Measurements from ENCODE around the gene CBLC. TPM values are rescaled to one million over a fixed set of nuclear protein-coding genes. Genes with fewer than 3 reads are reported as not detected.

Gene CBLC
- total RNA-seq, 8 experiments from 2014 or later, result not detected

- no peak for ATAC-seq (replicated peaks in 6 of 8)
- WGBS, 10 experiments, result no CpG with 5 or more reads among the region's 1 CpG
- Histone ChIP-seq H3K4me3 (peak overlapping the region in 4 of 5 donors; percentile 40 to 59 (median 49)), H3K27ac (no peak overlapping the region), H3K4me1 (replicated peaks in 1 of 2) (peaks cover 10 to 19% of the 10 kb centered on the region in 2 donors)
- in situ Hi-C loops (cut with MboI; ENCODE audit: low pct_unique_long_range_greater_than_20kb in 2 of 9, low sequenced_read_pairs in 9 of 9, unreplicated experiment in 9 of 9), result no loop called here
Observed at GRCh38 chr19:44749292-44749691, 28.4 kb upstream of the CBLC start.

GRCh38 chr19:44749994-44750393 lies 27.7 kb upstream of the CBLC start:
- no peak overlapping the region for H3K27ac ChIP-seq
- H3K4me3 ChIP-seq, result no peak overlapping the region
- in situ Hi-C loops (cut with MboI; ENCODE audit: low pct_unique_long_range_greater_than_20kb in 2 of 9, low sequenced_read_pairs in 9 of 9, unreplicated experiment in 9 of 9), result no loop called here
- no peak for ATAC-seq (replicated peaks in 6 of 8)
- 56 to 100% (median 90%) methylated on average over 1 to 7 of the region's 10 CpGs; no CpG with 5 or more reads in 4 of the 10 experiments for WGBS, 10 experiments
- H3K4me1 ChIP-seq (replicated peaks in 1 of 2), result peaks cover 17 to 26% of the 10 kb centered on the region in 2 donors

GRCh38 chr19:44752123-44752815 lies 25.4 kb upstream of the CBLC start:
- Histone ChIP-seq H3K27ac (no peak overlapping the region), H3K4me3 (no peak overlapping the region), H3K4me1 (replicated peaks in 1 of 2) (peaks cover 22 to 28% of the 10 kb centered on the region in 2 donors)
- WGBS, 10 experiments, result 55 to 95% (median 81%) methylated on average over 1 to 7 of the region's 8 CpGs; no CpG with 5 or more reads in 1 of the 10 experiments
- ATAC-seq (replicated peaks in 6 of 8), result no peak
- in situ Hi-C loops (cut with MboI; ENCODE audit: low pct_unique_long_range_greater_than_20kb in 2 of 9, low sequenced_read_pairs in 9 of 9, unreplicated experiment in 9 of 9), result no loop called here

- WGBS, 10 experiments, result 70 to 100% (median 90%) methylated on average over 1 to 2 of the region's 18 CpGs; no CpG with 5 or more reads in 3 of the 10 experiments
- H3K4me3 ChIP-seq, result peak overlapping the region in 3 of 5 donors; percentile 17 to 34 (median 20)
- in situ Hi-C loops (cut with MboI; ENCODE audit: low pct_unique_long_range_greater_than_20kb in 2 of 9, low sequenced_read_pairs in 9 of 9, unreplicated experiment in 9 of 9), result no loop called here
- H3K4me1 ChIP-seq (replicated peaks in 1 of 2), result peaks cover 22 to 29% of the 10 kb centered on the region in 2 donors
- no peak overlapping the region for H3K27ac ChIP-seq
- peak; percentile 11 to 64 (median 30) for ATAC-seq (replicated peaks in 6 of 8)
Observed at GRCh38 chr19:44752816-44753625, 24.7 kb upstream of the CBLC start.

GRCh38 chr19:44753626-44753931 lies 24.1 kb upstream of the CBLC start:
- H3K27ac ChIP-seq, result no peak overlapping the region
- H3K4me3 ChIP-seq, result peak overlapping the region in 3 of 5 donors; percentile 17 to 34 (median 20)
- in situ Hi-C loops (cut with MboI; ENCODE audit: low pct_unique_long_range_greater_than_20kb in 2 of 9, low sequenced_read_pairs in 9 of 9, unreplicated experiment in 9 of 9), result no loop called here
- peaks cover 24 to 33% of the 10 kb centered on the region in 2 donors for H3K4me1 ChIP-seq (replicated peaks in 1 of 2)
- ATAC-seq (replicated peaks in 6 of 8), result no peak
- WGBS, 10 experiments, result 0% methylated on average over 1 of the region's 11 CpGs; no CpG with 5 or more reads in 9 of the 10 experiments

- in situ Hi-C loops (cut with MboI; ENCODE audit: low pct_unique_long_range_greater_than_20kb in 2 of 9, low sequenced_read_pairs in 9 of 9, unreplicated experiment in 9 of 9), result no loop called here
- Histone ChIP-seq H3K27ac (no peak overlapping the region), H3K4me1 (replicated peaks in 1 of 2) (peaks cover 26 to 35% of the 10 kb centered on the region in 2 donors), H3K4me3 (peak overlapping the region in 3 of 5 donors; percentile 8 to 34 (median 17))
- peak; percentile 3 to 46 (median 14) for ATAC-seq (replicated peaks in 6 of 8)
- WGBS, 10 experiments, result 0 to 37% (median 15%) methylated on average over 2 to 7 of the region's 33 CpGs; no CpG with 5 or more reads in 6 of the 10 experiments
Observed at GRCh38 chr19:44753932-44754749, 23.5 kb upstream of the CBLC start.

GRCh38 chr19:44754750-44755080 lies 23.0 kb upstream of the CBLC start:
- ATAC-seq (replicated peaks in 6 of 8), result peak in 1 of 8 experiments; percentile 0
- peaks cover 26 to 35% of the 10 kb centered on the region in 2 donors for H3K4me1 ChIP-seq (replicated peaks in 1 of 2)
- H3K27ac ChIP-seq, result no peak overlapping the region
- in situ Hi-C loops (cut with MboI; ENCODE audit: low pct_unique_long_range_greater_than_20kb in 2 of 9, low sequenced_read_pairs in 9 of 9, unreplicated experiment in 9 of 9), result no loop called here
- H3K4me3 ChIP-seq, result peak overlapping the region in 3 of 5 donors; percentile 8 to 34 (median 17)
- 23 to 57% (median 50%) methylated on average over 2 to 8 of the region's 11 CpGs; no CpG with 5 or more reads in 5 of the 10 experiments for WGBS, 10 experiments

- Histone ChIP-seq H3K4me1 (replicated peaks in 1 of 2) (peaks cover 26 to 35% of the 10 kb centered on the region in 2 donors), H3K4me3 (no peak overlapping the region), H3K27ac (no peak overlapping the region)
- ATAC-seq (replicated peaks in 6 of 8), result no peak
- in situ Hi-C loops (cut with MboI; ENCODE audit: low pct_unique_long_range_greater_than_20kb in 2 of 9, low sequenced_read_pairs in 9 of 9, unreplicated experiment in 9 of 9), result no loop called here
- 82 to 100% (median 100%) methylated on average over 1 to 2 of the region's 4 CpGs; no CpG with 5 or more reads in 4 of the 10 experiments for WGBS, 10 experiments
Observed at GRCh38 chr19:44755219-44755618, 22.5 kb upstream of the CBLC start.

- ATAC-seq (replicated peaks in 6 of 8), result peak in 1 of 8 experiments; percentile 0
- Histone ChIP-seq H3K27ac (no peak overlapping the region), H3K4me1 (replicated peaks in 1 of 2) (peaks cover 26 to 35% of the 10 kb centered on the region in 2 donors), H3K4me3 (no peak overlapping the region)
- in situ Hi-C loops (cut with MboI; ENCODE audit: low pct_unique_long_range_greater_than_20kb in 2 of 9, low sequenced_read_pairs in 9 of 9, unreplicated experiment in 9 of 9), result no loop called here
- WGBS, 10 experiments, result no CpG with 5 or more reads among the region's 7 CpGs
Observed at GRCh38 chr19:44756089-44756562, 21.6 kb upstream of the CBLC start.

- peak in 6 of 8 experiments; percentile 0 to 57 (median 54) for ATAC-seq (replicated peaks in 6 of 8)
- in situ Hi-C loops (cut with MboI; ENCODE audit: low pct_unique_long_range_greater_than_20kb in 2 of 9, low sequenced_read_pairs in 9 of 9, unreplicated experiment in 9 of 9), result no loop called here
- H3K4me3 ChIP-seq, result peak overlapping the region; percentile 35 to 42 (median 41)
- peak overlapping the region; percentile 52 to 82 for H3K27ac ChIP-seq
- 8 to 24% (median 16%) methylated on average over 4 to 7 of the region's 53 CpGs; no CpG with 5 or more reads in 7 of the 10 experiments for WGBS, 10 experiments
- peaks cover 26 to 35% of the 10 kb centered on the region in 2 donors for H3K4me1 ChIP-seq (replicated peaks in 1 of 2)
Observed at GRCh38 chr19:44757057-44757734, 20.5 kb upstream of the CBLC start.

- WGBS, 10 experiments, result 0 to 25% methylated on average over 4 to 8 of the region's 68 CpGs; no CpG with 5 or more reads in 8 of the 10 experiments
- in situ Hi-C loops (cut with MboI; ENCODE audit: low pct_unique_long_range_greater_than_20kb in 2 of 9, low sequenced_read_pairs in 9 of 9, unreplicated experiment in 9 of 9), result no loop called here
- peak in 6 of 8 experiments; percentile 2 to 86 (median 82) for ATAC-seq (replicated peaks in 6 of 8)
- Histone ChIP-seq H3K27ac (peak overlapping the region; percentile 52 to 82), H3K4me1 (replicated peaks in 1 of 2) (peaks cover 26 to 33% of the 10 kb centered on the region in 2 donors), H3K4me3 (peak overlapping the region; percentile 35 to 42 (median 41))
Observed at GRCh38 chr19:44757735-44758505, 19.8 kb upstream of the CBLC start.
